SK-N-MC (cell line): ENCODE data around the gene GABRP.

ENCODE experiments used
- EZH2 ChIP-seq: fragments of 200-600 bp; sonication (generic); IDR thresholded peaks from one replicate; pipeline ENCODE4 v1.6.1; 2017; ENCODE audit warnings: antibody characterized with exemption
- POLR2AphosphoS5 ChIP-seq: IDR thresholded peaks from 2 replicates; pipeline ENCODE4 v1.6.1; 2012; ENCODE audit warnings: mild to moderate bottlenecking, low read depth, low read length, borderline replicate concordance

DNA sequence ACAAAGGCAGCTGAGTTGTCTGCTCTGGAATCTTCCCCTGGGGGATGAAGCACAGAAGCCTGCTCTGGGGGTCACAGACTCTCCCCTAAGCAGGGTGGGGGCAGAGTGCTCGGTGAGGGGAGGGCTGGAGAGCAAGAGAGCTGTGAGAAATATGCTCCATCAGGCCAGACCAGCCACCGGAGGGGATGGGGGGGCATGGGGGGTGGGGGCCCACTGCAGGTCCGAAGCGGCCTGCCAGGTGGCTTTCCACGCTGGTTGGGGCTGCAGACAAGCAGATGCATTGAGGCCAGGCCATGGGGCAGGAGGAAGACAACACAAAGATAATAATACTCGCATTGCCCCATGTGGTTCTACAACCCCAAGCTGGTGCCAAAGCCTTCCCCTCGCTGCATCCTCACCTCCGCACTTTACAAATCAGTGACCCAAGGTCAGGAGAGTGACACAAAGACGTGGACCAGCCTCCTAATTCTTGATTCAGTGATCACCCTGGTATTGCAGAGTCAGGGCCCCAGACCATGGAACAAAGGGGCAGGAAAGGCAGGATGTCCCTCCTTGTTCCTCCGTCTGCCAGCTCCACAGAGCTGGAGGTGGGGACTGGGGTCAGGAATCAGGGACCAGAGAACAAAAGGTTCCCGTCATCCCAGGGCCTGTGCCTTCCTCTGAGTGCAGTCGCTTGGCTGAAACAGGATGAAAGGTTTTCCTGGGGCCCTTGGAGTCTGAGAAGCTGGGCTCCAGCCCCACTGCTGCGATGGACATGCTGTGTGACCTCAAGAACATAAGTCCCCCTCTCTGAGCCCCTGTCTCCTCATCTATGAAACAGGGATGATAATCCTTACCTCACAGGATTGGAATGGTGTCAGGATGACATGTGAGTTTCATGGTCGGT lies 37.2 kb upstream of the GABRP start:
- TF ChIP-seq EZH2: no peak
- no peak for TF ChIP-seq POLR2AphosphoS5
